ENCODE data around the gene C13orf46. TPM values are rescaled to one million over a fixed set of nuclear protein-coding genes. Genes with fewer than 3 reads are reported as not detected.
"Not testable (repeated sequence)": the region's sequence is repeated elsewhere in the genome, so short reads cannot be mapped to it uniquely, and the experiment has no call there.

C13orf46 gene
- total RNA-seq, 1 donor = under 0.01 TPM

DNA sequence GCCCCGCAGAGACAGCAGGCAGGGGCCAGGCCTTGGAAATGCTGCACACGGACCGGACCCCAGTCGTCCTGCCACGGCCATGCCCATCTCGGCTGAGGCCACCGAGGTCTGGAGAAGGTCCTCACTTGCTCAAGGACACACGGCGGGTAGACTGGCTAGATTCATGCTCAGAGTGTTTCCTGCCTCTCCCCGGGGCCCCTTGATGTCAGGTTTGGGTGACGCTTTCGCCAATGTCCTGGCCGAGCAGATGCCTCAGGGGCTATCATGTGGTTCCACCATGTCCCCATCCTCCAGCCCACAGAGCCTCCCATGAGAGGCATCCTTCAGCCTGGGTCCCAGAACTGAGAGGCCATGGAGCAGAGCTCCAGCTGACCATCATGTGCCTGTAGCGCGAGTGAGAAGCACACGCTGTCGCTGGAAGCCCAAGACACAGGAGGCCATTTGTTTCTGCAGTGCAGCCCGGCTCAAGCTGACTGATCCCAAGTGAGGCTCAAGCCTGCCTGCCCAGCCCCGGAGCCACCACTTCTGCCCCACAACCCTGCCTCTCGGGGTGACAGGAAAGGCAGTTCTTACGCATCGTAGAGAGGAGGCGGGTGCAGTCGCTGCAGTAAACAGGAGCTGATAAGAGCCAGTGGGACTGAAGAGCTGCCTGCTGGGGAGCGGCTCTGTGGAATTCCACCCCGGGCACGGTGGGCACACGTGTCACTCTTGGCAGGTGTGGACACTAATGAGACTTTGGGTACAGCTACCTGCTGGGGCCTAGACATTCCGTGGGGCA lies 56.1 kb downstream of the C13orf46 start:
- TF ChIP-seq, protein P1, sequence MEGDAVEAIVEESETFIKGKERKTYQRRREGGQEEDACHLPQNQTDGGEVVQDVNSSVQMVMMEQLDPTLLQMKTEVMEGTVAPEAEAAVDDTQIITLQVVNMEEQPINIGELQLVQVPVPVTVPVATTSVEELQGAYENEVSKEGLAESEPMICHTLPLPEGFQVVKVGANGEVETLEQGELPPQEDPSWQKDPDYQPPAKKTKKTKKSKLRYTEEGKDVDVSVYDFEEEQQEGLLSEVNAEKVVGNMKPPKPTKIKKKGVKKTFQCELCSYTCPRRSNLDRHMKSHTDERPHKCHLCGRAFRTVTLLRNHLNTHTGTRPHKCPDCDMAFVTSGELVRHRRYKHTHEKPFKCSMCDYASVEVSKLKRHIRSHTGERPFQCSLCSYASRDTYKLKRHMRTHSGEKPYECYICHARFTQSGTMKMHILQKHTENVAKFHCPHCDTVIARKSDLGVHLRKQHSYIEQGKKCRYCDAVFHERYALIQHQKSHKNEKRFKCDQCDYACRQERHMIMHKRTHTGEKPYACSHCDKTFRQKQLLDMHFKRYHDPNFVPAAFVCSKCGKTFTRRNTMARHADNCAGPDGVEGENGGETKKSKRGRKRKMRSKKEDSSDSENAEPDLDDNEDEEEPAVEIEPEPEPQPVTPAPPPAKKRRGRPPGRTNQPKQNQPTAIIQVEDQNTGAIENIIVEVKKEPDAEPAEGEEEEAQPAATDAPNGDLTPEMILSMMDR (IDR thresholded peaks at IDR 0.05; ENCODE audit: insufficient read depth, low read depth, low read length) = no peak
- no peak for DNase-seq (ENCODE audit: low read depth)
- H3K4me3 ChIP-seq (ENCODE audit: low read depth, low read length) = no peak overlapping the region

DNA sequence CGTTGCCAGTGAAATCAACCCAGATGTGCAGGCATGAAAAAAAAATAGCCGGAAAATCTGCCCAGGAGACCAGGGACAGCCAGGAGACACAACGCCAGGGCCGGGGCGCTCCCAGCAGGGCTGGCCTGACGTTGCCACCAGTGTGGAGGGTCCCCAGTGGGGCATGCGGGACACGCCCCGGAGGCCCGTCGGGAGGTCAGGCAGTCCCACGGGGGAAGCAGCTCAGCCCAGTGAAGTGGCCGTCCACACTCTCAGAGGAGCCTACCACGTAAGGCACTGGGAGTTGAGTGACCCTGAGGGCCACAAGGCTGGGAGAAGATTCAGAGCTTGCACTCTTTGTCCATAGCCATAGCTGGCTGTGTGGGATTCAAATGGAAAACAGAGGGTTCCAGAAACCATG lies 56.8 kb downstream of the C13orf46 start:
- DNase-seq (ENCODE audit: low read depth) = no peak
- TF ChIP-seq, protein P1 (IDR thresholded peaks at IDR 0.05; ENCODE audit: insufficient read depth, low read depth, low read length) = no peak
- H3K4me3 ChIP-seq (ENCODE audit: low read depth, low read length) = no peak overlapping the region

DNA sequence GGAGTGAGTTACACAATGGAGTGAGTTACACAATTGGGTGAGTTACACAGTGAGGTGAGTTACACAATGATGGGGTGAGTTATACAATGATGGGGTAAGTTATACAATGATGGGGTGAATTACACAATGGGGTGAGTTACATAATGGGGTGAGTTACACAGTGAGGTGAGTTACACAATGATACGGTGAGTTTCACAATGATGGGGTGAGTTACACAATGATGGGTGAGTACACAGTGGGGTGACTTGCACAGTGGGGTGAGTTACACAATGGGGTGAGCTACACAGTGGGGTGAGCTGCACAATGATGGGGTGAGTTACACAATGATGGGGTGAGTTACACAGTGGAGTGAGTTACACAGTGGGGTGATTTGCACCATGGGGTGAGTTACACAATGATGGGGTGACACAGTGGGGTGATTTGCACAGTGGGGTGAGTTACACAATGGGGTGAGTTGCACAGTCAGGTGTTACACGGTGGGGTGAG lies 57.5 kb downstream of the C13orf46 start:
- peak; percentile 78 for DNase-seq (ENCODE audit: low read depth)
- TF ChIP-seq, protein P1 (IDR thresholded peaks at IDR 0.05; ENCODE audit: insufficient read depth, low read depth, low read length) = no peak
- H3K4me3 ChIP-seq (ENCODE audit: low read depth, low read length) = no peak overlapping the region

DNA sequence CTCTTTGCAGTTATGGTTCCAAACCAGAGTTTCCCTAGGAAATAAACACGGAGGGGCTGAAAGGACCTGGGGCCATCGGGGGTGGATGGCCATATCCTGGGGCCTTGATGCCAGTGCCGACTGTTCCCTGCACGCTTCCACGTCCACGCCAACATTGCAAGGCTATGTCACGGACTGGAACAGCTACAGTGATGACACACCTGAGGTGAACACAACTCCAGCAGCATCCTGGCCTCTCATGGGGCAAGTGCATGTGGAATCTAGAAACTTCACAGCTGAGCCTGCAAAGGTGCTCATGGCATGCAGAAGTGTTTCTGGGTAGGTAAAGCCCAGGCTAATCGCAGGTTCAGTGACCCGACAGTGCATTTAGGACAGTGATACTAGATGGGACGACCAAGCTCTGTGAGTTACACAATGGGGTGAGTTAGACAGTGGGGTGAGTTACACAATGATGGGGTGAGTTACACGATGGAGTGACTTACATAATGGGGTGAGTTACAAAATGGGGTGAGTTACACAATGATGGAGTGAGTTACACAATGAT lies 58.0 kb downstream of the C13orf46 start:
- DNase-seq (ENCODE audit: low read depth) = no peak
- no peak overlapping the region for H3K4me3 ChIP-seq (ENCODE audit: low read depth, low read length)
- TF ChIP-seq, protein P1 (IDR thresholded peaks at IDR 0.05; ENCODE audit: insufficient read depth, low read depth, low read length) = no peak

DNA sequence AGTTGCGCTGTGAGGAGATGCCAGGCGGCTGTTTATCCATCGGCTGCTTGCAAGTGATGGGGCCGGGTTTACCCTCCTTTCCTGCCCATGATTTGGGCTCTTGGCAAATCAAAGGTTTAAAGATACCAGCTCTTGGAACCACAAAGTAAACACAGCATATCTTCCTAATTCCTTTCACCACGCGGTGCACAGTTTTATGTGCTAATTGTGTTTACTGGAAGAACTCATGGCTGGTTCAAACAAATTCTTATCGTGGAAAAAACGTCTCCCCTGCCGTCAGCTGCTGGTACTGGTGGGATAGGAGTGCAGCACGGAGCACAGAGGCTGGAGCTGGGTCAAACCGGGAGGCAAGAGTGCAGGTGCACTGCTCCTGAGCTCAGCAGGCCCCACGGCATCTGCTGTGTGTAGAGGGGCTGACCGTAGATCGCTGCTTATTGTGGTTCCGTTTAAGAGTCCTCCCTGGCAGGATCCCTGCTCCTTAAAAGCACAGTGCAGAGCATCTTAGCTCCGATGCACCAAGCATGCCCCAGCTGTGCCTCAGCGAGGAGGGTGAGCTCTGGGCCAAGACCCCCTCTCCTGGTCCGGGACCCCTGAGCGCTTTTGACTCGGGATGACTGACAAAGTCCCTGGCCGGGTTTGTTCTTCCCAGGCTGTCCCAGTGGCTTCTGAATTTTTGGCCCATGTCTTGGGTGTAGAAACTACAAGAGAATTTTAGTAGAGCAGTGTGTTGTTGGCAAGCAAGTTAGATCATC lies 58.7 kb downstream of the C13orf46 start:
- no peak overlapping the region for H3K4me3 ChIP-seq (ENCODE audit: low read depth, low read length)

DNA sequence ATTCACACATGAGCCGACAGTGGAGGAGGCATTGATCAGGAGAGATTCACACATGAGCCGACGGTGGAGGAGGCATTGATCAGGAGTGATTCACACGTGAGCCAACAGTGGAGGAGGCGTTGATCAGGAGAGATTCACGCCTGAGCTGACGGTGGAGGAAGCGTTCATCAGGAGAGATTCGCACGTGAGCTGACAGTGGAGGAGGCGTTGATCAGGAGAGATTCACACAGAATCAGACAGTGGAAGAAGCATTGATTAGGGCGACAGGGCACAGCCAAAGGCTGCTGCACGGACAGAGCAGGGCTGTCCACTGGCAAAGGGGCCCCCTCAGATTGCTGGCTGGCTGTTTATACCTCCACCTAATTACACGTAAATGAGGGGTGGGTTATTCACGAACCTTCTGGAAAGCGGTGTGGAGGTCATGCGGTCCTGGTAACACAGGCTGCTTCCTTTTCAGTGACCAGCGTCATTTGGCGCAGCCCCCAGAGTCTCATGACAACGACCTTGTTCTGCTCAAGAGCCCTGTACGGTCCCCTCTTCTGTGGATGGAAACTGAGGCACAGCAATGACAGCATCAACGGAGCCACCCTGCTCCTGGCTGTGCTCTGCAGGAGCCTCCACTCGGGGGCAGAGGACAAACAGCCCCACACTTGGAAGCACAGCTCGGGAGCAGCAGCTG lies 59.4 kb downstream of the C13orf46 start:
- H3K4me3 ChIP-seq (ENCODE audit: low read depth, low read length) = no peak overlapping the region
- DNase-seq (ENCODE audit: low read depth) = no peak
- TF ChIP-seq, protein P1 (IDR thresholded peaks at IDR 0.05; ENCODE audit: insufficient read depth, low read depth, low read length) = no peak

More for the DNA sequence above, 58.7 kb downstream of the C13orf46 start:
- peak; percentile 96 for DNase-seq (ENCODE audit: low read depth)
- TF ChIP-seq, protein P1 (IDR thresholded peaks at IDR 0.05; ENCODE audit: insufficient read depth, low read depth, low read length) = peak; percentile 45

DNA sequence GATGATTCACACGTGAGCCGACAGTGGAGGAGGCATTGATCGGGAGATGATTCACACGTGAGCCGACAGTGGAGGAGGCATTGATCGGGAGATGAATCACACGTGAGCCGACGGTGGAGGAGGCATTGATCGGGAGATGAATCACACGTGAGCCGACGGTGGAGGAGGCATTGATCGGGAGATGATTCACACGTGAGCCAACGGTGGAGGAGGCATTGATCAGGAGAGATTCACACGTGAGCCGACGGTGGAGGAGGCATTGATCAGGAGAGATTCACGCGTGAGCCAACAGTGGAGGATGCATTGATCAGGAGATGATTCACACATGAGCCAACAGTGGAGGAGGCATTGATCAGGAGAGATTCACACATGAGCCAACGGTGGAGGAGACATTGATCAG lies 60.0 kb downstream of the C13orf46 start:
- not testable (repeated sequence) for DNase-seq (ENCODE audit: low read depth); H3K4me3 ChIP-seq (ENCODE audit: low read depth, low read length)

DNA sequence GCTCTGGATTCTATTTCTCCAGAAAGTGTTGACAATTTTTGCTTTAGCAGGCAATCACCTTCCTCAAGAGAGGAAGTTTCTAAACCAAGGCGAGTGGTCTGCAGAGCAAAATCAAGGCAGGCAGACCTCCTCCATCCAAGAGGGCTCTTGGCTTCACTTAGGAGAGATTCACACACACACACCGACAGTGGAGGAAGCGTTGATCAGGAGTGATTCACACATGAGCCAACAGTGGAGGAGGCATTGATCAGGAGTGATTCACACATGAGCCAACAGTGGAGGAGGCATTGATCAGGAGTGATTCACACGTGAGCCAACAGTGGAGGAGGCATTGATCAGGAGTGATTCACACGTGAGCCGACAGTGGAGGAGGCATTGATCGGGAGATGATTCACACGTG lies 60.5 kb downstream of the C13orf46 start:
- DNase-seq (ENCODE audit: low read depth); H3K4me3 ChIP-seq (ENCODE audit: low read depth, low read length): not testable (repeated sequence)
